HuH-7.5 (cell line): ENCODE measurements around the gene ADAMTS12.

Experiments used
- DNase-seq: peaks from one replicate; pipeline ENCODE4 v3.0.0; 2011; ENCODE audit warnings: low spot score

ADAMTS12 gene

DNA sequence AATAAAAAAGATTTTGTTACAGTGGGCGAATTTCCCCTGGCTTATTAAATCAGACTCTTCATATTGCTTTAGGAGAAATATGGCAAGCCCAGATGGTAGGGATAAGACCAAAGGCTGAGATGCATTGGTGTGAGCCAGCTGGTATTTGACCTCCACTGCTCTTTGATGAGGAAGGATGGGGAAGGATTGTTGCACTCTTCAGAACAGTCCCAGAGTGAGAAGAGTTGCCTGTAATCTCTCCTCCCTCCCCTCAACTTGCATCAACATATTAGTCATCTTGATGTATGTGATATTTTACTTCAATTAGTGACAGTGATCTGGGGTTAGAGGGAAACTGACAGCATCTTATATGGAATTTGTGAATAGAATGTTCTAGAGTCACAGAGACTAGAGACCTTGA, 136.6 kb downstream of the ADAMTS12 start:
- DNase-seq: no peak

DNA sequence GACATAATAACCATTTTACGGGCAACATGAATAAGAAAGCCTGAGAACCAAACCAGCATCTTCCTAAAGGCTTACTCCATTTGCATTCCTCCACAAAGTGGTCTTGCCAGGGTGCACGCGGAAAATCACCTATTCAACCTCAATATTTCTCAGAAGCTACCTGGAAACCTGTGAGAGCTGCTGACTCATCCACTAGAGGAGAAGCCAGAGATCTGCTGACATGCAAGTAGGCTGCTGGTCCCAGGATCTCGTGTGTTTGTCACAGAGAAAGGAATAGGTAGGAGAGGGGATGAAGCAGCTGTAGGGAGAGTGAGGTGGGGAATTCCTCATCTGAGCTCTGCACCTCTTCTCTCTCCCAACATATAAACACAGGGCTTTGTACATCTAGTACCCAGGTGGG, 138.1 kb downstream of the ADAMTS12 start:
- DNase-seq: no peak

DNA sequence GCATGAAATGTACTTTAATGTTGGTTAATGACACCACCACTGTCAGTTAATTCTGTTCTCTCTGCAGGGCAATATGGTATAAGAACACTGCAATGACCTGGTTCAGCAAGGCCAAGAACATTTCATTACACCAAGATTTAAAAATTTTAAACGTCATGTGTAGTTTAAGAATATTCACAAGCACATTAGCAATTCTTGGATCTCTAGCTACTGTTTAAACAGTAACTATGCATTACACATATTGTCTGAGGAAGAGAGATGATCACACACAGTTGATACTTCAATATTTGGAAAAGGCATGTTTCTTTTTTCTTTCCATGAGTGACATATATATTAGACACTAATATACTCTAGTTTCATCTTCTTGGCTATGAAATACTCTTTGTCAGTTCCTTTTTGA, 143.0 kb downstream of the ADAMTS12 start:
- DNase-seq: no peak

DNA sequence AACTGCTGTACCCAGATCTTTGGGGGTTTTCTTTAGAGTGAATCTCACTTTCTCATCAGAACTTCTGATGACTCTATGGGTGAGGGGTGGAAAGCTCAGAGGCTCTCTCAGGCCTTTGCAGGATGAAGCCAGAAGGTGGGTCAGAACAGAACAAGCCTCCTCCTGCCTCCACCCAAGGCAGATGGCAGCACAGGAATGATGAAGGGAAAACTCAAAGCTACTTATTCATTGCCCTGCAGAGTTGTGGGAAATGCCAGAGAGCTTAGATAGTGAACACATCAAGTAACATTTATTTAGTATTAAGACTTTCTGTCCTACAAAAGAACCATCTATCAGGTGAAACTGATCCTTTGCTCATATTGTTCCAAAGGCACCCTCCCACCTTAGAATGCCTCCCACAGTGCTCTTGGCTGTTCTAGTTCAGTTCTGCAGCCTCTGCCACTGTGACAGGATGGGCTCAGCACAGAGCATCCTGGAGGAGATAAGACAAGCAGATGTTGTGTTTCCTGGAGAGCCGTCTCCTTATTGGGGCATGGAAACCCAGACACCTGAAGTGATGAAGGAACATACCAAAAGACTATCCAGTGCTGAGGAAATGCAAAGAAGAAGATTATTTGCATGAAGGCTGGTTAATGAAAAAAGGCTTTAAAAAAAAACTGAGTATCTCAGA, 146.6 kb downstream of the ADAMTS12 start:
- DNase-seq: no peak

DNA sequence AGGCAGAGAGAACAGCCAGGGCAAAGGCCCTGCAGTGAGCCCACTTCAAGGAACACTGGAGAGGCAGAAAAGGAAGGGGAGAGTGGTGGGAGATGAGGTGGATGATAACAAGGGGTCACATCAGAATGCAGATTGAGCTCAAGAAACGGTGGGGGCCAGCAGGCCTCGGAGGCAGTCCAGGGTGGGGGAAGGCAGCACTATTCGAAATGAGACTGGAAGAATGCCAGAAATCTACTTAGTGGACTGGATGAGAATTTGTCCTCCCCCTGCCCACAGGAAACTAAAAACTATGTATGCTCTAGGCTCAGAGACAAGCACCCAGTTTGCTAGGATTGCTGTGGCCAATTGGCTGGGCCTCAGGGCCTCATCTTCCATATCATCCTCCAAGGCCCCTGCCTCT, 148.7 kb downstream of the ADAMTS12 start:
- DNase-seq: no peak

DNA sequence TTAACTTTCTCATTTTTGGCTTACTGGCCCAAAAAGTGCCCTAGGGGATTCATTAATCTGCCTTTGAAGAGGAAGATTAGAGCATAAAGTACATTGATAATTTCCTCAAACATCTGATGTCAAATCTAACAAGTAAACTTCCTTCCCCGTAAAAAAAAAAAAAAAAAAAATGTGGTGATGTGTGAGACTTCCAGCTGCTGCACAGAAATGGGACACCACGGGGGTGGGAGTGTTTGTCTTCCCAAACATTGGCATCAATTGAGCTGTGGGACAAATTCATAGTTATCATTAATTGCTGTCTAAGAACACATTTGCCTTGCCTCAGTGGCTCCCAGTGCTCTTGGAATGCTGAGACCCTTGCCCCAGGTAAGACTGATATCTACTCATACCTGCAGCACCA, 149.6 kb downstream of the ADAMTS12 start:
- no peak for DNase-seq

DNA sequence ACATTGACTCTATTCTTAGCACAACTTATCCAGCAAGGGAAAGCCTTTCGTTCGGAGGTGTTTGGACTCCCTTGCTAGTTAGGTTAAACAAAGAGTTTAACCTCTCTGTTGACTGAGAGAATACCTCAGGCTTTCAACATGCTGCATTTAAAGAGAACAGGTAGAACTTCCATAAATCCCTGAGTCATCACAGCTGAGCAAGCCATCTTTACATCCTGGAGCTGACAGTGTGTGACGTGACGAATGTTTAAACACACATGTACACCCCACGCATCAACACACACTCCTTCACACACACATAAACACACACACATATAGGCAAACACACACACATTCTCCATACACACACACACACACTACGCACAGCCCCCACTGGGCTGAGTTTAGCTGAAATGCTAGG, 152.8 kb downstream of the ADAMTS12 start:
- no peak for DNase-seq

DNA sequence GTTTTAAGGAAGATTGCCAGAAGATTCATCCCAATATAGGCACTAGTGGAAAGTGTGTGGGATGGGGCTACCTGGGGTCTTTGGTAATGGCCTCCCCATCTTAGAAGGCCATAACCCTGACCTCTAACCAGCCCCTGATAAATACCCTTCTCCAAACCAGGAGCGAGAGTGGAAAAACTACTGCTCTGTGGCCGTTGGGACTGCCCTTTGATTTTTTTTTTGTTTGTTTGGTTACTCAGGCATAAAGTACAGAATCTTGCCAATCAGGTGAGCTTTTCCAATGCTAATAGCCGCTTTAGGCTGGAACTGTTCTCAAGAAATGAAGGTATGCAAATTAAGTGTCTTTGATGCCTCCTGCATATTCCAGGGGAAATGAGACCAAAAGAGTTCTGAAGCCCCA, 153.7 kb downstream of the ADAMTS12 start:
- DNase-seq: no peak

DNA sequence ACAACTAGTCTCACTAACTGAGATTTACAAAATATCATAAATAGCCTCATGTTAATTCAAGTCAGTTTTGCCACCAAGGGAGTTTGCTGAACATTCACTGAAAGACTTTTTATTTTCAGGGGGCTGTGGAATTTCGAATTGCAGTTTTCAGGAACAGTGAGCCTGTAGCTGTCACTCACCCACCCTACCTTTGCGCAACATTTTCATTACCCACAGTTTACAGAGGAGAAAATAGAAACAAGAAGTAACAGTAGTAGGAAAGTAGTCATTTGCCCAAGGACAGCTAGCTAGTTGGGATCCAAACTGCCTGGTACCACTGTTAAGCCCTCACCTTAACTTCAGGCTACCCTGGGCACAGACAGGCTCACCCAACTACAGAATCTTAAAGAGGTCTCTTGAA, 154.1 kb downstream of the ADAMTS12 start:
- peak; percentile 56 for DNase-seq

DNA sequence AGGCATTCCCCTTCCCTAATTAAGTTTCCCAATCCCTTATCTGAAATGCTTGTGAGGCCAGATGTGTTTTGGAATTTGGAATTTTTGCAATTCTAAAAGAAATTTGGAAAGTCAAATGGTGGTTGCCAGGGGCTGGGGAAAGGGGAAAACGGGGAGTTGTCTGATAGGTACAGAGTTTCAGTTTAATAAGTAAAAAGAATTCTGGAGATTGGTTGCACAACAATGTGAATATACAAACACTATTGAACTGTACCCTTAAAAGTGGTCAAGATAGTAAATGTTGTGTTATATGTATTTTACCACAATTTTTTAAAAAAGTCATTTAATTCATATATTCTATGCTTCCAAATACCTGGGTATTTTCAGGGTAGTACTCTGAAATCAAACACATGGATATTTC, 154.5 kb downstream of the ADAMTS12 start:
- DNase-seq: no peak

DNA sequence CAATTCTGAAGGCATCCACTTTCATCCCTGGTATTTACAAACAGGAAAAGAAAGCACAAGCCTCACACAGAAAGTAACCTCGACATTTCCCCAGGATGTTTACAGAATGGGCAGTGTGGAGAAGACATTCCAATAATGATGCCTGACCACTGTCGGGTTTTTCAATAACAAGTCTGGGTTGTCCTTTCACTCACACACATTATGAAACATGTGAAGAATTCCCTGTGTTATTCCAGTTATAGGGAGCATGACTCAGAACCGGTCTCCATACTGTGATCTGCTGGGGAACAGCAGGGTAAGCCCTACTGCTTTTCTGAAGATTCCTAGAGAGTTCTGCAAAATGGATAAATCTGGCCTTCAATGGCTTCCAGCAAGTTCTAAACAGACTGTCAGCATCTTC, 155.3 kb downstream of the ADAMTS12 start:
- DNase-seq: no peak

DNA sequence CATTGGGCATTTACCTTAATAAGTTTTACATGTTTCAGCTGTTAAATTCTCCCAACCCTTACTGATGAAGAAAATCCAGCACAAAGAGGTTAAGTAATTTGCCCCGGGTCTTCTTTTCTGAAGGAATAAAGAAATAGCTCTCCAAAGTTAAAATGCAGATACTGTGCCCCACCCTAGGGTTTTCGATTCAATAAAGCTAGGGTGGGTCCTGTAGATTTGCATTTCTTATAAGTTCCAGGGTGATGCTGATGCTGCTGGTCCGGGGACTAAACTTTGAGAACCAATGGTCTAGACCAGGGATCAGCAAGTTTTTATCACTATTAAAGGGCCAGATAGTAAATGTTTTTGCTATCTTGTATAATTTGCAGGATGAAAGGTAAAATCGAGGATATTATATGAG, 156.7 kb downstream of the ADAMTS12 start:
- no peak for DNase-seq

DNA sequence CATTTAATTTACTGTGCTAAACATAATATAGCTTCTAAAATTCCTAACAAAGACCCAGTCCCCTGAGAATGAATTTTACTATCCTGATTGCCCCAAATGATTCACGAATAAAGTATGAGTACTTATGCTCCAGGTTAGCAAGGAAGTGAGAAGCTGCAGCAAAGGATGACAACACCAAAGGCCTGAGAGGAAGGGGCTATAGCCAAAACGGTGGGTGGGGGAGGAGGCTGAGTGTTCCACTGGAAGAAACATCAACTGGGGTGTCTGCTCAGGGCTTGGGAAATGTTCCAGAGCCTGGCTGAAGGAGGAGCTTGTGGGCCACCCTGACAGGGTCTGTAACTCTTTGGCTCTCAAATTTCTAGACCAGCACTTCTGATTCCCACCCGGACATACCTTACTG, 157.3 kb downstream of the ADAMTS12 start:
- DNase-seq: no peak

DNA sequence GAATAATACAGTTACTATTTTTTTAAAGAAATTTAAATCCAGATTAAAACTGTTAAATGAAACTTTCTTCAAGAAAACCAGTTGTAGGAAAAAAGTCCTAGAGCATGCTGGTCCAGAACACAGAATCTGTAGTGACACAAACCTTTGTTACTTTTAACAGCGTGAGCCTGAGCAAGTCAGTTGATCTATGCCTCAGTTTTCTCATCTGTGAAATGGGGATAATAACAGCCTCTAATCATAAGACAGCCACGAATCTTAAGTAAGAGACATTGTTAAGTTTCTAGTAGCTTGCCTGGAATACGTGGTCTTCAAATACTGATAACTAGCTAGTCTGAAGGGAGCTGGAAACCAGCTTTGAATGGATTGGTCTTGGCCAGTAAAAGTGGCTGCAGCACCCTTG, 158.6 kb downstream of the ADAMTS12 start:
- DNase-seq: no peak

DNA sequence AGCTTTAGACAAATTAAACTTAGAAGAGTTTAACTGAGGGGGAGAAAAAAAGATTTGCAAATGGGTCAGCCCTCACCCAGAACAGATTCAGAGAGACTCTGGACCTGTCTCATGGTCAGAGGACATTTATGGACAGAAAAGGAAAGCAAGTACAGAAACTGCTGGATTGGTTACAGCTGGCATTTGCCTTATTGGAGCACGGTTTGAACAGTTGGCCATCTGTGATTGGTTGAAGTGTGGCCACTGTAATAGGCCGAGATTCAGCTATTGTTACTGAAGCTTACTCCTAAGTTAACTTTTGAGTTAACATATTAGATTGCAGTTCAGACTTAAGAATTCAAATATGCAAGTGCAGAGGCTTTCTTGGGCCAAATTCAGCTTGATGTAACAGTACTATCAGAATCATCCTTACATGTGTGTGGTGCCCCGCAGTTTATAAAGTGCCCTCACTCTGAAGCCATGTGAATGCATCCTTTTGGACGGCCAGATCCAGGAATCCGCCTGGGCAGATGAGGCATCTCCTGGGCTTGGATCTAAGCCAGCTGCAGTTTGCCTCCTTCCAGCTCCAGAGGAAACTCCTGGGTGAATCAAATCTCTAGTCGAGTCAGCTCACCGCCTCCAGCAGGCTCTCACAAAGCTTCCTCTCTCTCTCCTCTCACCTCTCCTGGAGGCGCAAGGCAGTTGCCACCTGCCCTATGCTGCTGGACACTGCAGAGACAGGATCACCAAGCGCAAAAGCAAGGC, 165.2 kb downstream of the ADAMTS12 start:
- no peak for DNase-seq

DNA sequence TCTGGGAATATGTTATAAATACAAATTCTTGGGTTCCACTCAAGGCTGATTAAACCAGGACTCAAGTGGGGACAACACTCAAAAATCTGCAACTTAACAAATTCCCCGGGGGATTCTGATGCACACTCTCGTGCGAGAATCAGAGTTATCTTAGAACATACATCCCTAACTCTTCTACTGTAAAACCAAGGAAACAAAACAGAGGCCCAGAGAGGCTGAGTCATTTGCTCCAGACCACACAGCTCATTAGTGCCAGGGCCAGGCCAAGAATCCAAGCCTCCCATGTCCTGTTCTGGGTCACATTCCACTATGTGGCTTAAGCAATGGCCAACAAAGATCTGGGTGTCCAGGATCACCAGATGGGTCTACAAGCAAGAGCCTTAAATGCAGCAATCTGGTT, 166.0 kb downstream of the ADAMTS12 start:
- DNase-seq: no peak

DNA sequence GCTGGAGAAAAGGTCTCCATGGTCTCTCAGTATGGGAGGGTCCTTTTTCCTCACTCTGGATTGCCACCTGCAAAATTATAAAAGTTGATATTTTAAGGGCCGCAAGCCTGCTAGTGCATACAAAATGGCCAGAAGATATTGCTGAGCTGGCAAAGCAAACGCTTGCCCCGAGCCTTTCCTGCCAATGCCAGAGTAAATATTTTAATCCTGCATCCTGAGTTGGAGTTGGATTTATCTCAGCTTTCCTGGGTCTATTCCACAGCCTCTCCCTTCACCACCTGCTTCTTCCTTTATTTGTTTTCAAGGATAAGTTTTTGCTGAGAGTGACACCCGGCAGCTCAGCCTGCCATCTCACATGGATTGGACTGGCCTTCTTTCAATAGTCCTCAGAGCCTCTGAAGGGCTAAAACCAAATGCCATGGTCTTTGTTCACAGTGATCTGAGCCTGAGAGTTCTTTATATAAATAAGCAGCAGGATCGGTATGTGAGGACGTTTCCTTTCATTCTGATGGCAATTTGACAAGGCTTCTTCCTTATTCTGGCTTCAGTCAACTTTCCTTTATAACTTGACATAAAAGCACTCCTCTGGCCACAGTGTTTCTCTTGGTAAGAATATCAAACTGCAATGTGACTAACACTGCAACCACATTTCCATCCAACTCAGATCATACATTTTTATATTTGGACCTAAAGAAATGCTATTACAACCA, 170.1 kb downstream of the ADAMTS12 start:
- DNase-seq: no peak

DNA sequence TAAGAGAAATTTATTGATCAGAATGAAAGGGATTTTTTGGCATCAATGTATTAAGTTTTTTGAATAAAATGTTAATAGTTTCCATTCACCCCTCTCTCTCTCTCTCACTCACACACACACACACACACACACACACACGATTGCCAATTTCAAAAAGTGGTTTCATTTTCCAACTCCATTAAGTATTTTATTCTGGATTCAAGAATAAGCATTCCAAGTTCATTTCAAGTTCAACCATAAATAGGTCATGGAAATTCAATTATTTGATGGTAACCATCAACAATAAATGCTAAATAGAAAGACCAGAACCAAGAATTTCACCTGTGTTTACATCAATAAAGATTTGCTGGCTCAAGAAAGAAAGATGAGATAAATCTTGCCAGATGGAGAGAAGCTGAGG, 171.6 kb downstream of the ADAMTS12 start:
- DNase-seq: no peak

DNA sequence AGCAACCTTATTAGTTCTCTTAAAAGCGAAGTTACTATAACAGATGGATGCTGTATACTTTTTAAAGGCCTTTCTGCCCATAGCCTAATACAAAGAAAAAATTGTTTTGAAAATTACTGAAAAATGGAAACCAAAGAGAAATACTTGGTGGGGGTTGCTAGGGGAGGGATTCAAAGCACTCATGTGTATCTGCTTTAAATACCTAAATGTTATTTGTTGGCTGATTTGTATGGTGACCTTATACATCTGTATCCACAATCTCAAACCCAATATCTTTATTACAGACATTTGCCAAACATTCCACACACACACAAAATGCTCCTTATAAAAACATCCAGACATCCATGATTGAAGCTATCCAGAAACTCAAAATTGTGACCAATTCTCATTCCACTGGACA, 172.0 kb downstream of the ADAMTS12 start:
- DNase-seq: no peak

DNA sequence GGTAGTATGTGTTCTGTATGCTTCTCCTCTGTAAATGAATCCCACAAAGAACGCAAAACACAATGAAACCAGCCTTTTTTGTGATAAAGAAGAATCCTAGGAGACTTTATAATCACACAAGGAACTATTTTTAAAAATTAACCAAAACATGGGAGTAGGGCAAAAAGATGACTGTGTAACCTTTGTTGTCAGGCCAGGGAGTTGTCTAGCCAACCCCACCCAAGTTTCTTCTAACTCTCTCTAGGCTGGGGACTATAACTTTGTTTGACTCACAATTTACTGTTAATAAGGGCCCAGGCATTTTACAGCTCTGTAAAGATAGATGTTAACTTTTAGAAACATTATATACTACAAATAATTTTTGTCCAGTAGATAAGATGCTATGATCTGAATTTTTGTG, 176.1 kb downstream of the ADAMTS12 start:
- DNase-seq: no peak

DNA sequence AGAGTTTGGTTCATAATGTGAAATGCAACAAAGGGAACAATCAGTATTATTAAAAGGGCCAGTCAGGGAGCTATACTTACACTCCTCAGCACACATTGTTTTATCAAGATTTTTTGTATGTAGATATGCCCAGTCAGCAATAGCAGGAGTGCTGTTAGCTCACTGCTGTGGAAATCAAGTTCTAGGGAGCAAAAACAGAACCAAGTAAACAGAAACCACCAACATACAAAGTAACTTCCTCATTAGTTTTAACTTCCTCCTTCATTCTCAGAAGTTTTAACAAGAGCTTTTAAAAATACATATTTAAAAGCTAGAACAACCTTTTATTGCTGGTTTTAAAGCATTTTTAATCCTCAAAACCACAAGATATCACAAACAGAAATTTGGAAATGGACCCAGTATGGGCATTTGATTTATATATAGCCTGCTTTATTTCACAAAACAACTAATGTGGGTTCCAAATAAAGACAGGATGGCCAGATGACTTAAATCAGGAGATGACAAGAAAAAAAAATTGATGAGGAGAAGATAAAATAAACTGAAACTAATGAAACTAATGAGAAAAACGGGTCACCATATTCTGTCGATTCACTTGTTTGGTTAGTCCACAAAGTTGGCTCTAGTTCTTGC, 178.5 kb downstream of the ADAMTS12 start:
- DNase-seq: no peak

DNA sequence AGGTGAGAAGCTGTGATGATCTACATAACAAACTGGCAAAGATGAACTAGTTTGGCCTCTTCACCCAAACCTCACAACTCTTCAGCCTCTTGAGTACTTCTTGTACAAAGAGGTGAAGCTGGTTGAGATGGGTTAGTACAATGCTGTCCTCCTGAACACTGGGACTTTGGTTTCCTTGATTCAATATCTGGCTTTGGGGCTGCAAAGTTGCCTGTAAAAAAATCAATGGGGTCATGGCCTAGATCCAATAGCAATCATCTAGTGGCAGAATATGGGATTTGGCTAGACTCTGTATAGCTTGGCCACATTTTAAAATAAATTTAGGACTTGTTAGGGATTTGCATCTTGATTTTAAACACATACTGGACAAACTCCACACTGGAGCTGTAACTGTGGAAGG, 179.1 kb downstream of the ADAMTS12 start:
- DNase-seq: no peak

DNA sequence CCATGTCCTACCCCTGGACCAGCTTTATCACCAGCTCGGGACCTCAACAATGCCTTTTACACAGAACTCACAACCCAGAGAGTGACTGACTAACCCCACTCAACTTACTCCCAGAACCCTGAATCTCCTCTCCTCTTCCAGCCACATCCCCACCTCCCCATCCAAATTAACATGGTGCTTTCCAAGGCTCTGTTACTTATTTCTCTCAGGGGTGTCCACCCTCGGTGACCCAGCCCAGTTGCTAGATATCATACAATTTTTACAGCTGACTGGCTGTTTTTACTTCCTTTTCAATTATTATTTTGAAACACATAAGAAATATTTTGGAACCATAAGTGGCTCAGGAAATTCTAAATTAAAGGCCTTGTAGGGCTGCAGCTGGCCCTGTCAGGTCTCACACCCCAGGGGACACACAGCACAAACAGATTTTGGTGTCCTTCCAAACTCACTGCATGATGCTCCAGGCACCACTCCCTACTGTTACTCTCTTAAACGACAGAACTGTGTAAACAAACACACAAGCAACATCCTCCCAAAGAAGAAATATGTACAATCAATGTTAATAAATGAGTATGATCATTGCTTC, 180.6 kb downstream of the ADAMTS12 start:
- no peak for DNase-seq
